Natural killer cell treated with Interleukin-12 subunit alpha and Interleukin-12 subunit beta and Interleukin-15 and Interleukin-18, amount 100 ng/mL, for 72 hours (primary cell): ENCODE results near the gene UTS2R. TPM values are rescaled to one million over a fixed set of nuclear protein-coding genes. Genes with fewer than 3 reads are reported as not detected.

Source experiments
- ATAC-seq, 2 donors: fragments of 150-1000 bp; cut with Tn5 transposase in 1 of 2; sonication (Bioruptor Pico), chemical (Tn5 transposase) in 1 of 2; 2 replicates each; pipeline ENCODE4 v1.10.0; 2021
- DNase-seq: peaks from one replicate; pipeline ENCODE4 v3.0.0; 2022; ENCODE audit warnings: low spot score
- H3K27ac Mint-ChIP-seq, 2 donors: 1 replicate in 1 of 2; 2 replicates in 1 of 2; pipeline ENCODE4 v1.8.0; 2022; ENCODE audit warnings: mixed read lengths in 2 of 2, mild to moderate bottlenecking in 1 of 2, moderate library complexity in 1 of 2
- H3K27me3 Mint-ChIP-seq, 2 donors: 1 replicate in 1 of 2; 2 replicates in 1 of 2; pipeline ENCODE4 v1.8.0; 2022; ENCODE audit warnings: mixed read lengths in 2 of 2
- H3K36me3 Mint-ChIP-seq: one replicate; pipeline ENCODE4 v1.8.0; 2022; ENCODE audit warnings: mixed read lengths
- H3K4me1 Mint-ChIP-seq, 2 donors: 1 replicate in 1 of 2; 2 replicates in 1 of 2; pipeline ENCODE4 v1.8.0; 2022; ENCODE audit warnings: low read depth in 2 of 2, mixed read lengths in 2 of 2, mild to moderate bottlenecking in 1 of 2
- H3K4me3 Mint-ChIP-seq: one replicate; pipeline ENCODE4 v1.8.0; 2022; ENCODE audit warnings: mixed read lengths
- H3K9me3 Mint-ChIP-seq: 2 replicates; pipeline ENCODE4 v1.8.0; 2022; ENCODE audit warnings: mixed read lengths
- total RNA-seq, 2 donors: library from RNA; stranded (reverse); gene quantifications; one replicate each; pipeline ENCODE4 v1.2.3, GENCODE V29; 2022

The UTS2R gene
- total RNA-seq, 2 donors from 2014 or later: not detected

GRCh38 chr17:82330322-82331239 lies 41.0 kb upstream of the UTS2R start:
- no peak overlapping the region for H3K27ac Mint-ChIP-seq
- ATAC-seq: no peak
- DNase-seq: no peak
- no peaks in the 10 kb centered on the region for H3K9me3 Mint-ChIP-seq
- H3K27me3 Mint-ChIP-seq: peaks cover 0 to 4% of the 10 kb centered on the region in 2 donors
- peaks cover 12% of the 10 kb centered on the region in 2 donors for H3K4me1 Mint-ChIP-seq
- no peak overlapping the region for H3K4me3 Mint-ChIP-seq
- no peaks in the 10 kb centered on the region for H3K36me3 Mint-ChIP-seq

- H3K4me3 Mint-ChIP-seq: no peak overlapping the region
- peaks cover 12 to 15% of the 10 kb centered on the region in 2 donors for H3K4me1 Mint-ChIP-seq
- DNase-seq: no peak
- peaks cover 0 to 4% of the 10 kb centered on the region in 2 donors for H3K27me3 Mint-ChIP-seq
- H3K36me3 Mint-ChIP-seq: no peaks in the 10 kb centered on the region
- ATAC-seq: no peak
- H3K27ac Mint-ChIP-seq: no peak overlapping the region
- H3K9me3 Mint-ChIP-seq: no peaks in the 10 kb centered on the region
Measured at GRCh38 chr17:82331345-82331939, 40.1 kb upstream of the UTS2R start.

DNA sequence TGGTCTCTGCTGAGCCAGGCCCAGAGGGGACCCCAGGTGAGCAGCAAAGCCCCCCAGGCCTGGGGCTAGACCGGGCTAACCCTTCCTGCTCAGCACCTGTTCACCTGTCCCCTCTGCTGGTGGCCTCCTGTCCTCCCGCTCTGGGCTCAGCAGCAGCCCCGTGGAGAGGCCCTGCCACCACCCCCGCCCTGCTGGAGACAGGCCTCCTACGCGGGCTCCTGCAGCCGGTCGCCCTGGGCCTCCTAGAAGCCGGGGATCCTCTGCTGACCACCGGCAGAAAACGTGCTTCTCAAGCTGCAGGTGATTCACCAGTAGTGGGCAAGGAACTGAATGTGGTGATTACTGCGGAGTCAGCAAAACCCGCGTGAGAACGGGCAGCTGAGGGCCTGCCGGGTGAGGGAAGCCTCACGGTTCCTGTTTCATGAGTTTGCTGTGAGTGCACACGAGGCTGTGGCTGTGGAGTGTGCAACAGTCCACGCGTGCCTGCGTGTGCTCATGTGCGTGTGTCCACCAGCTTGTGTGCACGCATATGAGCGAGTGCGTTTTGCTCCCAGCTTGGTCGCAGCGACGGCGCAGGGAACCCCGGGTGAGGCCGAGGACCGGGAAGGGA lies 38.8 kb upstream of the UTS2R start:
- H3K27ac Mint-ChIP-seq: no peak overlapping the region
- H3K4me3 Mint-ChIP-seq: peak overlapping the region; percentile 68
- peak; percentile 53 to 61 for ATAC-seq

DNA sequence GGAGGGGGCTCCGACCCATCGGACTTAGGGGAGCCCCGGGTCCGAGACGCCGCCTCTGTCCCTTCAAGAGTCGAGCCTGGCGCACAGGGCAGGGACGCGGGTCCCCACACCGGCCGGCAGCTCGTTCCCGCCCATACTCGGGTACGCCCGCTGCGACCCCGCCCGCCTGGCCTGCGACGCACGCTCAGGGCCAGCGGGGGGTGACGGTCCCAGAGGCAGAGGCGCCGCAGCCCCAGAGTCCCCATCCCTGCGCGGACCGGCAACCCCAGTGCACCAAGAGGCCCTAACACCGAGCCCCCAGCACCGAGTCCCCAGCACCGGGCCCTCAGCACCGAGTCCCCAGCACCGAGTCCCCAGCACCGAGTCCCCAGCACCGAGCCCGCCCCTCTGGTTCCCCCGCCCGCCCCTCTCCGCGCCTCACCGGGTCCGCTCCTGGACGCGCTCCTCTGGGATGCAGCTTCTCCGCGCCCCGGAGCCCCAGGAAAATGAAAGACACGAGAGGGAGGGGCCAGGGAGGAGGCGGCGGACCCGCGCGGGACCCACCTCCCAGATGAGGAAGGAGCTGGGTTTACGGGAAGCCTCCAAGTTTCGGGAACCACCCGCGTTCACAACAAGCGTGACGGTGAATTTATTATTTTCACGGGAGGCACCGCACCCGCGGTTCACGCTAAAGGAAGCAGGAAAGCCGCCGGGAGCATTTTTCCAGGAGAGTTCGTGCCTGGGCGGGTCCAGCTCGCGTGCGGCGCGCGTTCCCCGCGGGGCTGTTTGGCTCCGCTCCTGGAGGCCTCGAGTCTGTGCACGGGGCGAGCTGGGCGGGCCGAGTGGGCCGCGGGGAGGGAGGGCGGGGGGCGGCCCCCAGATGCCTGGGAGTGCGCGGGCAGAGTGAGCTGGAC lies 38.0 kb upstream of the UTS2R start, which contains the start of gene SECTM1:
Gene SECTM1 (minus strand): TSS at position 488 of the 893 bp plus-strand sequence. CDS start 6,526 bp downstream, outside the sequence.
- Mint-ChIP-seq H3K27me3 (peaks cover 0 to 4% of the 10 kb centered on the region in 2 donors), H3K9me3 (no peaks in the 10 kb centered on the region), H3K4me1 (peaks cover 12 to 15% of the 10 kb centered on the region in 2 donors), H3K27ac (no peak within 1 kb of the TSS), H3K4me3 (peak within 1 kb of the TSS; percentile 91), H3K36me3 (no peaks in the 10 kb centered on the region)
- DNase-seq (no peak), ATAC-seq (peak in 1 of 2 donors; percentile 43)

More for the DNA sequence above, 38.8 kb upstream of the UTS2R start:
- H3K9me3 Mint-ChIP-seq: no peaks in the 10 kb centered on the region
- peaks cover 0 to 4% of the 10 kb centered on the region in 2 donors for H3K27me3 Mint-ChIP-seq
- H3K4me1 Mint-ChIP-seq: peaks cover 12 to 15% of the 10 kb centered on the region in 2 donors
- DNase-seq: no peak
- H3K36me3 Mint-ChIP-seq: no peaks in the 10 kb centered on the region

- H3K9me3 Mint-ChIP-seq: no peaks in the 10 kb centered on the region
- peak overlapping the region; percentile 91 for H3K4me3 Mint-ChIP-seq
- DNase-seq (no peak), ATAC-seq (no peak)
- no peaks in the 10 kb centered on the region for H3K36me3 Mint-ChIP-seq
- no peak overlapping the region for H3K27ac Mint-ChIP-seq
- peaks cover 0 to 4% of the 10 kb centered on the region in 2 donors for H3K27me3 Mint-ChIP-seq
- H3K4me1 Mint-ChIP-seq: peaks cover 12 to 15% of the 10 kb centered on the region in 2 donors
Measured at GRCh38 chr17:82334204-82334621, 37.4 kb upstream of the UTS2R start.

DNA sequence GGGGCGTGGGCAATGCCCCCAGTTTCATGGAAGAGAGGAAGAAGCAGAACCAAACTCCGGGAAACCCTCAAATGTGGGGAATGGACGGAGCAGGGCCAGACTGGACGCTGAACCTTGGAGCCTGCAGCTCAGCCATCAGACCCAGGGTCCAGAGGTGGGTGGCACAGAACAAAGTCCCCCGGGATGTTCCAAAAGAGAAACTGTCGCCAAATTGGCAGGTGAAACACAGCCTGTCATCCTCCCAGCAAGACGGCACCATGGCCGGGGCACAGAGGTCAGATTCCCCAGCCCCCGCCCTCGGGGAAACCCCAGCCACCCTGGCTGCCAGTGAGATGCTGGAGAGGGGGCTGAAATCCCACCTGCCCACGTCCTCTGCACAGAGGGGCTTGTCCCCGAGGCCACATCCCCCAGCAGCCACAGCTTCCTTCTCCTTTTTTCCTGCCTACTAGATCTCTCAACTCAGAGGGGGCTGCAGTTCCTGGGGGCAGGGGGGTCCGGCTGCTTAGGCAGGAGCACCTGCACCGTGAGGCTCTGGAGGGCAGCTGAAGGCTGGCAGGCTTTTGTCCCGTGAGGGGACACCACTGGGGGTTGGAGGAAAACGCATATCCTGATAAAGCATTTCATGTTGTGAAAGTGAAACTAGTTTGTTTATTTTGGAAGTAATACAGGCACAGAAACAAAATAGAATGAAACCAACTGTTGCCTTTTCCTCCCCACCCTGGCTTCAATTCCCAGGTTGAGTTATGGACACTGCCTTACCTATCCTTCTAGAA lies 36.8 kb upstream of the UTS2R start:
- Mint-ChIP-seq H3K27ac (peak overlapping the region; percentile 58 to 80), H3K4me3 (peak overlapping the region; percentile 91), H3K4me1 (peaks cover 12 to 15% of the 10 kb centered on the region in 2 donors), H3K9me3 (no peaks in the 10 kb centered on the region), H3K36me3 (no peaks in the 10 kb centered on the region), H3K27me3 (peaks cover 0 to 4% of the 10 kb centered on the region in 2 donors)
- DNase-seq: no peak
- peak in 1 of 2 donors; percentile 12 for ATAC-seq

GRCh38 chr17:82338858-82339633 lies 32.5 kb upstream of the UTS2R start:
- ATAC-seq (no peak), DNase-seq (no peak)
- Mint-ChIP-seq H3K4me1 (peaks cover 7 to 10% of the 10 kb centered on the region in 2 donors), H3K27ac (no peak overlapping the region), H3K36me3 (no peaks in the 10 kb centered on the region), H3K27me3 (peaks cover 0 to 2% of the 10 kb centered on the region in 2 donors), H3K4me3 (no peak overlapping the region), H3K9me3 (no peaks in the 10 kb centered on the region)

DNA sequence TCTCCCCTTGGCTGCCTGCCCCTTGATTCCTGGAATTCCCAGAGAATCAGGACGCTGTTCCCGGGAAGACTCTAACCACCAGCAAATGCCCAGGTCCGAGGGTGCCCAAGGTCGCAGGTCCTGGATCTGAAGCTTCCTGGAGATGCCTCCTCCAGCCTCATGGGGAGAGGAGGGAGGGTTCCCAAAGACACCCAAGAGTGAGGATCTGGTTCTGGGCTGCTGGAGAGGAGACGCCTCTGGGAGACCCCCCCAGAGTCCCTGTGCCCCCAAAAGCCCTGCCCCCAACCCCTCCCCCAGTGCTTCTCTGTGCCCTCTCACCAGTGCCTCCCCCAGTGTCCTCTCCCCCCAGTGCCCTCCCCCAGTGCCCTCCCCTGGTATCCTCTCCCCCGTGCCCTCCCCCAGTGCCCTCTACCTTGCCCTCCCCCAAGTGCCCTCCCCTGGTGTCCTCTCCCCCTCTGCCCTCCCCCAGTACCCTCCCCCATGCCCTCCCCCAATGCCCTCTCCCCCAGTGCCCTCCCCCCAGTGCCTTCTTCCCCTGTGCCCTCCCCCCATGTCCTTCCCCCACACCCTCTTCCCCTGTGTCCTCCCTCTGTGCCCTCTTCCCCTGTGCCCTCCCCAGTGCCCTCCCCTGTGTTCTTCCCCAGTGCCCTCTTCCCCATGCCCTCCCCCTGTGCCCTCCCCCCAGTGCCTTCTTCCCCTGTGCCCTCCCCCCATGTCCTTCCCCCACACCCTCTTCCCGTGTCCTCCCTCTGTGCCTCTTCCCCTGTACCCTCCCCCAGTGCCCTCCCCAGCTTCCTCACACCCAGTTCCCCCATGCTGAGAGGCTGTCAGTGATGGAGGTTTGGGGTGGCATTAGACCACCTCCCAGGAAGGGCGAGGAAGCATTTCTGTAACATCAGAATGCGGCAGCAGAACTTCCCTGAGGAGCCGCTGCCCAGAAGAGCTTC lies 31.7 kb upstream of the UTS2R start:
- H3K36me3 Mint-ChIP-seq: no peaks in the 10 kb centered on the region
- no peaks in the 10 kb centered on the region for H3K9me3 Mint-ChIP-seq
- ATAC-seq (no peak), DNase-seq (no peak)
- peaks cover 4 to 7% of the 10 kb centered on the region in 2 donors for H3K4me1 Mint-ChIP-seq
- H3K27me3 Mint-ChIP-seq: peaks cover 0 to 1% of the 10 kb centered on the region in 2 donors
- H3K4me3 Mint-ChIP-seq: no peak overlapping the region
- H3K27ac Mint-ChIP-seq: no peak overlapping the region

GRCh38 chr17:82342361-82343079 lies 29.0 kb upstream of the UTS2R start:
- ATAC-seq: no peak
- Mint-ChIP-seq H3K36me3 (no peaks in the 10 kb centered on the region), H3K4me1 (peaks cover 0 to 6% of the 10 kb centered on the region in 2 donors), H3K27me3 (peaks cover 0 to 4% of the 10 kb centered on the region in 2 donors), H3K4me3 (no peak overlapping the region), H3K27ac (no peak overlapping the region), H3K9me3 (no peaks in the 10 kb centered on the region)
- DNase-seq: no peak

- DNase-seq: no peak
- no peak overlapping the region for H3K4me3 Mint-ChIP-seq
- H3K36me3 Mint-ChIP-seq: no peaks in the 10 kb centered on the region
- peaks cover 0 to 4% of the 10 kb centered on the region in 2 donors for H3K27me3 Mint-ChIP-seq
- no peak for ATAC-seq
- no peaks in the 10 kb centered on the region for H3K9me3 Mint-ChIP-seq
- no peak overlapping the region for H3K27ac Mint-ChIP-seq
- H3K4me1 Mint-ChIP-seq: peaks cover 0 to 6% of the 10 kb centered on the region in 2 donors
Measured at GRCh38 chr17:82343560-82343959, 28.0 kb upstream of the UTS2R start.
